ENCODE results near the gene SDK1.

The SDK1 gene

GRCh38 chr7:4145576-4145975 lies 844.5 kb downstream of the SDK1 start:
- H3K27ac ChIP-seq: no peak overlapping the region
- TF ChIP-seq CTCF (conservative IDR thresholded peaks at IDR 0.05) (no peak), ZFX (IDR thresholded peaks at IDR 0.05) (no peak)

GRCh38 chr7:4147926-4148620 lies 847.0 kb downstream of the SDK1 start:
- TF ChIP-seq CTCF (conservative IDR thresholded peaks at IDR 0.05) (no peak), ZFX (IDR thresholded peaks at IDR 0.05) (no peak)

GRCh38 chr7:4149236-4149635 lies 848.2 kb downstream of the SDK1 start:
- H3K27ac ChIP-seq: no peak overlapping the region
- TF ChIP-seq CTCF (conservative IDR thresholded peaks at IDR 0.05) (no peak), ZFX (IDR thresholded peaks at IDR 0.05) (no peak)

More at GRCh38 chr7:4147926-4148620, 847.0 kb downstream of the SDK1 start:
- H3K27ac ChIP-seq: no peak overlapping the region

- no peak overlapping the region for H3K27ac ChIP-seq
- TF ChIP-seq CTCF (conservative IDR thresholded peaks at IDR 0.05): no peak
These were observed 848.6 kb downstream of the SDK1 start for GRCh38 chr7:4149645-4150044.

GRCh38 chr7:4150731-4151130 lies 849.7 kb downstream of the SDK1 start:
- TF ChIP-seq ZFX (IDR thresholded peaks at IDR 0.05) (no peak), CTCF (conservative IDR thresholded peaks at IDR 0.05) (no peak)
- H3K27ac ChIP-seq: no peak overlapping the region

GRCh38 chr7:4151524-4151923 lies 850.5 kb downstream of the SDK1 start:
- peak overlapping the region; percentile 14; the same call in 1 of the 2 replicates for H3K27ac ChIP-seq
- TF ChIP-seq CTCF (conservative IDR thresholded peaks at IDR 0.05) (no peak), ZFX (IDR thresholded peaks at IDR 0.05) (no peak)

GRCh38 chr7:4151926-4152549 lies 851.0 kb downstream of the SDK1 start:
- peak overlapping the region; percentile 14; the same call in 1 of the 2 replicates for H3K27ac ChIP-seq

More at GRCh38 chr7:4151926-4152549, 851.0 kb downstream of the SDK1 start:
- TF ChIP-seq CTCF (conservative IDR thresholded peaks at IDR 0.05) (no peak), ZFX (IDR thresholded peaks at IDR 0.05) (no peak)
